DOHH2 (cell line): ENCODE results near the gene LAMB3.

Experiments used
- H3F3A ChIP-seq: fragments of 200-600 bp; sonication (generic), shearing (Covaris generic); 2 replicates; pipeline ENCODE4 v1.6.0; 2016; ENCODE audit warnings: antibody characterized with exemption, mild to moderate bottlenecking; ENCODE audit not compliant: control insufficient read depth, insufficient read depth
- H3K27ac ChIP-seq: fragments of 200-600 bp; sonication (generic); 2 replicates; pipeline ENCODE4 v1.5.1; 2014; ENCODE audit warnings: low read depth, mild to moderate bottlenecking, low read length, moderate library complexity
- H3K27me3 ChIP-seq: fragments of 200-600 bp; sonication (generic); 2 replicates; pipeline ENCODE4 v1.6.1; 2014; ENCODE audit warnings: mild to moderate bottlenecking, low read length, mixed read lengths; ENCODE audit not compliant: control insufficient read depth
- H3K36me3 ChIP-seq: fragments of 200-600 bp; sonication (generic); 2 replicates; pipeline ENCODE4 v1.6.1; 2014; ENCODE audit warnings: mild to moderate bottlenecking, low read length, moderate library complexity, mixed read lengths; ENCODE audit not compliant: control insufficient read depth
- H3K4me1 ChIP-seq: fragments of 200-600 bp; sonication (generic); 2 replicates; pipeline ENCODE4 v1.6.1; 2014; ENCODE audit warnings: mild to moderate bottlenecking, low read length, mixed read lengths; ENCODE audit not compliant: control insufficient read depth
- H3K4me2 ChIP-seq: fragments of 200-600 bp; sonication (generic); 2 replicates; pipeline ENCODE4 v1.6.0; 2014; ENCODE audit warnings: mild to moderate bottlenecking, low read length, moderate library complexity
- H3K4me3 ChIP-seq: fragments of 200-600 bp; sonication (generic); 2 replicates; pipeline ENCODE4 v1.5.1; 2014; ENCODE audit warnings: mild to moderate bottlenecking, low read length, mixed read lengths
- H3K79me2 ChIP-seq: fragments of 200-600 bp; sonication (generic); 2 replicates; pipeline ENCODE4 v1.6.1; 2014; ENCODE audit warnings: mild to moderate bottlenecking, low read length, mixed read lengths; ENCODE audit not compliant: control insufficient read depth
- H3K9me2 ChIP-seq: fragments of 200-600 bp; sonication (generic); replicated peaks from 2 replicates; pipeline ENCODE4 v1.6.1; 2014; ENCODE audit warnings: mild to moderate bottlenecking, low read length, mixed read lengths; ENCODE audit not compliant: control insufficient read depth
- H3K9me3 ChIP-seq: fragments of 200-600 bp; sonication (generic); 2 replicates; pipeline ENCODE4 v1.6.1; 2014; ENCODE audit warnings: antibody characterized with exemption, low read length, mixed read lengths; ENCODE audit not compliant: control insufficient read depth, insufficient read depth
- H4K20me1 ChIP-seq: fragments of 200-600 bp; sonication (generic); 2 replicates; pipeline ENCODE4 v1.6.0; 2014; ENCODE audit warnings: low read depth, mild to moderate bottlenecking, antibody characterized with exemption, low read length, moderate library complexity; ENCODE audit not compliant: control insufficient read depth, insufficient read depth
- EZH2phosphoT487 ChIP-seq: fragments of 200-600 bp; sonication (generic); IDR thresholded peaks from 2 replicates; pipeline ENCODE4 v1.6.1; 2017; ENCODE audit warnings: borderline replicate concordance, mild to moderate bottlenecking, antibody characterized with exemption, low read length, moderate library complexity, mixed read lengths
- TF ChIP-seq, protein P1 (sequence below): fragments of 200-600 bp; sonication (generic); IDR thresholded peaks from one replicate; pipeline ENCODE4 v1.5.1; 2014; ENCODE audit warnings: antibody characterized with exemption, mild to moderate bottlenecking, low read depth, low read length; ENCODE audit not compliant: poor library complexity, severe bottlenecking

The LAMB3 gene

DNA sequence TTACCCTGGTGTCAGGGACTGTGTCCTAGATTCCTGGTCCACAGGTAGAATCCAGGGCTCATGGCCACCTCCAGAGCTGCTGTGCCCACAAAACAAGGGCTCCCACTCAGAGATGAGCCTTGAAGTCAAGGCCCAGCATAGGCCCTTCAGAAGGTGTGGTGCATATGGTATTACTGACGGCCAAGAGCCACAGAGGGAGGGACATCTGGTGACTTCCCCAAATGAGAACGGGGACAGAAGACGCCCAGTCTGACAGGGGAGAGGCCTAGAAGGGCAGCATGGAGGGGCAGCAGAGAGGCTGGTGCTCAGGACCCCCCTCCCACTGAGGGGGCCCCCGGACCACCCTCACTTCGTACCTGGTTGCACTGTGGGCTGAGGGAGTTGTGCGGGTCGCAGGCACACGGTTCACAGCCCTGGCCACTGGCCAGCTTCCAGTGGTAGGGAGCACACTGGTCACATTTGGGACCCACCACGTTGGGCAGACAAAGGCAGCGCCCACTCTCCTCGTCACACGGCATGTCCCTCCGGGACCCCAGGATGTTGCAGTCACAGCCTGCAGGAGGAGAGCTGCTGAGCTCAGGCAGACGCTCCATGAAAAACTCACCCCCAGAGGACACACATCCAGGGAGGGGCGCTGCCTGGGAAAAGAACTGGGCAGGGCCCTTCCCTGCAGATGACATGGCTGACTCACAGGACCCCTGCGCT is 25.0 kb downstream of the LAMB3 start:
- no peaks in the 10 kb centered on the region for H3K4me1 ChIP-seq
- H3F3A ChIP-seq, result no peaks in the 10 kb centered on the region
- H4K20me1 ChIP-seq, result no peaks in the 10 kb centered on the region
- no peaks in the 10 kb centered on the region for H3K79me2 ChIP-seq
- TF ChIP-seq, protein P1, sequence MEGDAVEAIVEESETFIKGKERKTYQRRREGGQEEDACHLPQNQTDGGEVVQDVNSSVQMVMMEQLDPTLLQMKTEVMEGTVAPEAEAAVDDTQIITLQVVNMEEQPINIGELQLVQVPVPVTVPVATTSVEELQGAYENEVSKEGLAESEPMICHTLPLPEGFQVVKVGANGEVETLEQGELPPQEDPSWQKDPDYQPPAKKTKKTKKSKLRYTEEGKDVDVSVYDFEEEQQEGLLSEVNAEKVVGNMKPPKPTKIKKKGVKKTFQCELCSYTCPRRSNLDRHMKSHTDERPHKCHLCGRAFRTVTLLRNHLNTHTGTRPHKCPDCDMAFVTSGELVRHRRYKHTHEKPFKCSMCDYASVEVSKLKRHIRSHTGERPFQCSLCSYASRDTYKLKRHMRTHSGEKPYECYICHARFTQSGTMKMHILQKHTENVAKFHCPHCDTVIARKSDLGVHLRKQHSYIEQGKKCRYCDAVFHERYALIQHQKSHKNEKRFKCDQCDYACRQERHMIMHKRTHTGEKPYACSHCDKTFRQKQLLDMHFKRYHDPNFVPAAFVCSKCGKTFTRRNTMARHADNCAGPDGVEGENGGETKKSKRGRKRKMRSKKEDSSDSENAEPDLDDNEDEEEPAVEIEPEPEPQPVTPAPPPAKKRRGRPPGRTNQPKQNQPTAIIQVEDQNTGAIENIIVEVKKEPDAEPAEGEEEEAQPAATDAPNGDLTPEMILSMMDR, result no peak
- TF ChIP-seq EZH2phosphoT487, result no peak
- H3K9me3 ChIP-seq, result no peaks in the 10 kb centered on the region
- no peaks in the 10 kb centered on the region for H3K36me3 ChIP-seq
- no peaks in the 10 kb centered on the region for H3K9me2 ChIP-seq
- H3K27me3 ChIP-seq, result no peaks in the 10 kb centered on the region
- no peak overlapping the region for H3K4me3 ChIP-seq
- H3K27ac ChIP-seq, result no peak overlapping the region
- H3K4me2 ChIP-seq, result no peak overlapping the region

DNA sequence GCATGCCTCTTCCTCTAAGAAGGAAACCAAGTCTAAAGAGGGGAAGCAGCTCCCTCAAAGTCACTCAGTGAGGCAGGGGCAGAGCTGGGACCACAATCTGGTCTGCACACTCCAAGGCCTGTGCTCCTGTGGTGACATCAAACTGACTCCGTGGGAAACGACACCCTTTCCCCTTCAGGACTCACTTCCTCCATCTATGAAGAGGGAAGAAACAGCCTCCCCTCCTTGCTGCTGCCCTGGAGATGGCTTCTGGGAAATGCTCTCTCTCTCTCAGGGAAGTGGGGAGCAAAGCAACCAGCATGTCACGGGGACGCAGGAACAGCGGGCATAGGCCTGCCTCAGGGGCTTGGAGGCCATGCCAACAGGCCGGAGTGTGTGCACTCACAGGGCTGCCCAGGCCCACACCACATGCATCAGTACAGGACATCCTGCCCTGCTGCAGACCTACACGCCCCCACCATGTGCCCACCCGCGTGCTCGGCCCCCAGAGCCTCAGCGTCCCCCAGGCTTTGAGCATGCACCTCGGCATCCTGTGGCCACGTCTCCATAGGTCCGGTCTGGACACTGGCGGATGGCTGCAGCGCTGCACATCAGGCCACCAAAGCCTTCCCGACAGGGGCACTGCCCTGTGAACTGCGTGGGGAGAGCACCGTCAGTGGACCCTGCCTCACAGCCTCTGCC is 25.7 kb downstream of the LAMB3 start:
- Histone ChIP-seq H3K4me1 (no peaks in the 10 kb centered on the region), H3K27me3 (no peaks in the 10 kb centered on the region), H3K79me2 (no peaks in the 10 kb centered on the region), H3K36me3 (no peaks in the 10 kb centered on the region), H3K27ac (no peak overlapping the region), H3K4me2 (no peak overlapping the region), H3K4me3 (no peak overlapping the region), H4K20me1 (no peaks in the 10 kb centered on the region), H3K9me2 (no peaks in the 10 kb centered on the region), H3K9me3 (no peaks in the 10 kb centered on the region), H3F3A (no peaks in the 10 kb centered on the region)
- TF ChIP-seq, protein P1, result no peak
- no peak for TF ChIP-seq EZH2phosphoT487

DNA sequence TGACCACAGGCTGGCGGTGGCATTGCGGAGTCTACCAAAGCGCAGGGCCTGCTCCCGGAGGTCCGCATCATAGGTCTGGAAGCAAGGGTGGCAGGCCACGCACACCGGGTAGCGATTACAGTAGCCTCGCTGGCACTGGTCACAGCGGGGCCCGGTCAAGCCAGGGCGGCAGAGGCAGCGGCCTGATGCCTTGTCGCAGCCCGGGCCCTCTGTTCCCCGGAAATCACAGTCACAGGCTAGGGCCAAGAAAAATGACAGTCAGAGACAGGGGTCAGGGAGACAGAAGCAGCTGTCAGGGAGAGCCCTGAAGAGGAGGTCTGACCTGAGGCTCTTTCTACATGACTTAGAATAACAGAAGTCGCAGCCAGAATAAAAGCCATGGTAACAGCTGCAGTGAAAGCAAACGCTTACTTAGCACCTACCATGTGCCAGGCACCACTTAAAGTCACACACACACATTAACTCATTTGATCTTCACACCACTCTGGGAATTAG is 26.4 kb downstream of the LAMB3 start:
- H3F3A ChIP-seq, result no peaks in the 10 kb centered on the region
- no peaks in the 10 kb centered on the region for H4K20me1 ChIP-seq
- no peak overlapping the region for H3K4me2 ChIP-seq

More for the DNA sequence above, 26.4 kb downstream of the LAMB3 start:
- H3K36me3 ChIP-seq, result no peaks in the 10 kb centered on the region
- H3K4me3 ChIP-seq, result no peak overlapping the region
- no peak overlapping the region for H3K27ac ChIP-seq
- H3K27me3 ChIP-seq, result no peaks in the 10 kb centered on the region
- H3K9me3 ChIP-seq, result no peaks in the 10 kb centered on the region
- TF ChIP-seq EZH2phosphoT487, result no peak
- TF ChIP-seq, protein P1, result no peak
- no peaks in the 10 kb centered on the region for H3K4me1 ChIP-seq
- H3K79me2 ChIP-seq, result no peaks in the 10 kb centered on the region
- H3K9me2 ChIP-seq, result no peaks in the 10 kb centered on the region
